Sigmoid colon (tissue), 4 donors: Measurements from ENCODE around the gene CACNA2D3.

Source experiments
- EP300 ChIP-seq, 4 donors: sonication (generic); formaldehyde crosslinking; IDR thresholded peaks; one replicate each; pipeline ENCODE4 v1.6.1; 2017; ENCODE audit warnings: antibody characterized with exemption in 4 of 4
- POLR2A ChIP-seq, 2 donors: fragments of 450-650 bp; IDR thresholded peaks; one replicate each; pipeline ENCODE4 v1.6.1; 2016; ENCODE audit warnings: antibody characterized with exemption in 2 of 2, mild to moderate bottlenecking in 2 of 2, moderate library complexity in 2 of 2
- TF ChIP-seq, protein P1 (sequence below), 4 experiments: fragments of 450-650 bp in 3 of 4; fragments of 200-600 bp in 1 of 4; IDR thresholded peaks; one replicate each; pipeline ENCODE4 v1.5.1; 2016 to 2019; ENCODE audit warnings: antibody characterized with exemption in 4 of 4, mild to moderate bottlenecking in 3 of 4, moderate library complexity in 2 of 4

DNA sequence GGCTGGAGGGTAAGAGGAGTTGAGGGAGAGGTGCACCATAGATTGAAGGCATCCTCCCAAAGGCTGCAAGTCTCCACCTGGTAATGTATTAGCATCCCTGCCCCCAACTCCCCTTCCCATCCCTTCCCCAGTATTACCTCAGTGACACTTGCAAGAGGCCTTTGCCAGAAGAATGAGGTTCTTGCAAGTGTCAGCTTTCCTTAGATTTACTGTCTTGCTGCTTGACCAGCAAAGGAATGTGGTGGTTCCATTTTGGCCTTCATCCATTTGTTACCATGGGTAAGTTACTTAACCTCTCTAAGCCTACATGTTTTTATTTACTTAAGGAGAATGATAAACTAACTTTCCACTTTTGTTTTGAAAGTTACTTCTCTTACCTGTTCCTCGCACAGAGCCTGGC, 696.6 kb downstream of the CACNA2D3 start:
- TF ChIP-seq, protein P1, sequence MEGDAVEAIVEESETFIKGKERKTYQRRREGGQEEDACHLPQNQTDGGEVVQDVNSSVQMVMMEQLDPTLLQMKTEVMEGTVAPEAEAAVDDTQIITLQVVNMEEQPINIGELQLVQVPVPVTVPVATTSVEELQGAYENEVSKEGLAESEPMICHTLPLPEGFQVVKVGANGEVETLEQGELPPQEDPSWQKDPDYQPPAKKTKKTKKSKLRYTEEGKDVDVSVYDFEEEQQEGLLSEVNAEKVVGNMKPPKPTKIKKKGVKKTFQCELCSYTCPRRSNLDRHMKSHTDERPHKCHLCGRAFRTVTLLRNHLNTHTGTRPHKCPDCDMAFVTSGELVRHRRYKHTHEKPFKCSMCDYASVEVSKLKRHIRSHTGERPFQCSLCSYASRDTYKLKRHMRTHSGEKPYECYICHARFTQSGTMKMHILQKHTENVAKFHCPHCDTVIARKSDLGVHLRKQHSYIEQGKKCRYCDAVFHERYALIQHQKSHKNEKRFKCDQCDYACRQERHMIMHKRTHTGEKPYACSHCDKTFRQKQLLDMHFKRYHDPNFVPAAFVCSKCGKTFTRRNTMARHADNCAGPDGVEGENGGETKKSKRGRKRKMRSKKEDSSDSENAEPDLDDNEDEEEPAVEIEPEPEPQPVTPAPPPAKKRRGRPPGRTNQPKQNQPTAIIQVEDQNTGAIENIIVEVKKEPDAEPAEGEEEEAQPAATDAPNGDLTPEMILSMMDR (IDR thresholded peaks at IDR 0.05), result no peak
- TF ChIP-seq EP300 (IDR thresholded peaks at IDR 0.05) (no peak), POLR2A (IDR thresholded peaks at IDR 0.05) (no peak)
